Thyroid gland (tissue), 4 donors: ENCODE results near the gene SAMD14. TPM values are rescaled to one million over a fixed set of nuclear protein-coding genes. Genes with fewer than 3 reads are reported as not detected.

ENCODE experiments used
- DNase-seq, 2 donors: peaks; one replicate each; pipeline ENCODE4 v3.0.0-alpha.2; 2019
- H3K27ac ChIP-seq, 3 donors: fragments of 200-600 bp; sonication (generic); 1 replicate in 2 of 3; 2 replicates in 1 of 3; pipeline ENCODE4 v1.5.1; 2016 to 2019; ENCODE audit warnings: mild to moderate bottlenecking in 1 of 3, moderate library complexity in 1 of 3
- H3K27me3 ChIP-seq: fragments of 200-600 bp; sonication (generic); one replicate; pipeline ENCODE4 v1.5.1; 2019
- H3K36me3 ChIP-seq, 2 donors: fragments of 200-600 bp; sonication (generic); one replicate each; pipeline ENCODE4 v1.5.1; 2016 to 2019
- H3K4me1 ChIP-seq, 2 donors: fragments of 200-600 bp; sonication (generic); one replicate each; pipeline ENCODE4 v1.5.1; 2017 to 2019
- H3K4me3 ChIP-seq, 3 donors: fragments of 200-600 bp; sonication (generic); replicated peaks in 1 of 3; 1 replicate in 2 of 3; 2 replicates in 1 of 3; pipeline ENCODE4 v1.5.1; 2016; ENCODE audit warnings: mild to moderate bottlenecking in 1 of 3
- H3K9me3 ChIP-seq: fragments of 200-600 bp; sonication (generic); one replicate; pipeline ENCODE4 v1.5.1; 2017
- CTCF ChIP-seq, 6 experiments: fragments of 200-600 bp in 3 of 6; fragments of 450-650 bp in 3 of 6; sonication (generic) in 3 of 6; IDR thresholded peaks; one replicate each; pipeline ENCODE4 v1.5.1; 2016 to 2019; ENCODE audit warnings: antibody characterized with exemption in 6 of 6, mild to moderate bottlenecking in 2 of 6, inconsistent platforms in 1 of 6, moderate library complexity in 1 of 6
- POLR2A ChIP-seq, 2 donors: fragments of 450-650 bp; IDR thresholded peaks; one replicate each; pipeline ENCODE4 v1.6.1; 2017; ENCODE audit warnings: antibody characterized with exemption in 2 of 2, mild to moderate bottlenecking in 2 of 2, moderate library complexity in 1 of 2
- WGBS, 2 donors: methylation state at CpG; one replicate each; pipeline ENCODE4 v1.1.5; 2017; 5-methylcytosine and 5-hydroxymethylcytosine counted together
- intact Hi-C: fragments of 100-400 bp; cut with DNase I; formaldehyde crosslinking; loops from one replicate; pipeline ENCODE4 v1.15.1; 2023
- total RNA-seq, 4 donors: library from RNA; depleted of rRNA; stranded (reverse); fragments of >200 nt; gene quantifications; one replicate each; pipeline ENCODE4 v1.2.3, GENCODE V29; 2016

SAMD14 gene
- total RNA-seq, 4 donors from 2014 or later = 0.24 to 0.81 (median 0.58) TPM

- intact Hi-C loops = no loop called here
- H3K27ac ChIP-seq = no peak overlapping the region
- DNase-seq = no peak
- peaks cover 0 to 12% of the 10 kb centered on the region in 2 donors for H3K4me1 ChIP-seq
- H3K4me3 ChIP-seq = no peak overlapping the region
- 94 to 96% methylated on average over 9 to 11 of the region's 11 CpGs for WGBS, 2 donors
- TF ChIP-seq CTCF (IDR thresholded peaks at IDR 0.05) = no peak
- no peak for TF ChIP-seq POLR2A (IDR thresholded peaks at IDR 0.05)
- peaks cover 46 to 50% of the 10 kb centered on the region in 2 donors for H3K36me3 ChIP-seq
- no peaks in the 10 kb centered on the region for H3K27me3 ChIP-seq
- H3K9me3 ChIP-seq = no peaks in the 10 kb centered on the region
These were observed 6.2 kb upstream of the SAMD14 start for GRCh38 chr17:50136096-50136687.

GRCh38 chr17:50135316-50136095 is 5.5 kb upstream of the SAMD14 start:
- H3K27me3 ChIP-seq = no peaks in the 10 kb centered on the region
- H3K9me3 ChIP-seq = no peaks in the 10 kb centered on the region
- DNase-seq = no peak
- no peak overlapping the region for H3K4me3 ChIP-seq
- peaks cover 0 to 11% of the 10 kb centered on the region in 2 donors for H3K4me1 ChIP-seq
- no peak for TF ChIP-seq POLR2A (IDR thresholded peaks at IDR 0.05)
- TF ChIP-seq CTCF (IDR thresholded peaks at IDR 0.05) = no peak
- H3K36me3 ChIP-seq = peaks cover 39 to 43% of the 10 kb centered on the region in 2 donors
- intact Hi-C loops = no loop called here
- 92 to 96% methylated on average over 15 of the region's 16 CpGs for WGBS, 2 donors
- no peak overlapping the region for H3K27ac ChIP-seq

DNA sequence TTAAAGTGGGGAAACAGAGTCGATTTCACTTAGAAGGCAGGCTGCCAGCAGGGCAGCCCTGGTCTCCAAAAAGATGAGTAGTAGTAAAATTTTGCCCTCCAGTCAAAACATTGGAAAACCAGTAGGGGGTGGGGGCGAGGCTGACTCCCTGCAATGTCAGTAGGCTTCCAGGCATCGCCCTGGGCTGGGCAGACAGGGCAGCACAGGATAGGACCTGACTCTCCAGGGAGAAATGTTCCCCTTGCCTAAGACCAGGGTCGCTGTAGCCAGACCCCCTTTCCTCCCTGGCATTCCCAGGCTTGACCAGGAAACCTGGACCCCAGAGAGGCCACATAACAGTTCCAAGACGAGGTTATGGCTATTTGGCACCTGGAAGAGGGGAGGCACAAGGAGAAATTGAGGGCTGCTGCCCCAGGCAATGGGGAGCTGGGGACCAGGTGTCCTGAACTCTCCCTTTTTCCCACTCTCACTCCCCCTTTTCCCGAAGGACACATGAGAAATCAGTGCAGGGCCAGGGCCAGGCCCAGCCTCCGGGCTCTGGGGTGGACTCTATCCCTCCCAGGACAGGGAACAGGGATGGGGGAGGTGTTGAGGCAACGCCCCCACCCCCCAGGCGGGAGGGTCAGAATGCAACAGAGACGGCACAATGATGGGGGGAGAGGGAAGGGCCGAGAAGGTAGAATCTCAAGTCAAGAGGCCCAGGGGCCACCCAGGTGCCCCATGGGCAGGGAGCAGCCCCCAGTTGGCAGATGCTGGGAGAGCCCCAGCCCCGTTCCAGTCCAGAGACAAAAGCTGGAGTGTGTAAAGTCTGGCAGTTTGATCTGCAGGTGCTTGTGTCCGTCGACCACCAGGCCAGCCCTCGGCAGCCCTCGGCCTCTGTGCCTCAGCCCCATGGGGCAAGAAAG is 4.5 kb upstream of the SAMD14 start:
- Histone ChIP-seq H3K4me1 (peaks cover 6 to 20% of the 10 kb centered on the region in 2 donors), H3K36me3 (peaks cover 32 to 39% of the 10 kb centered on the region in 2 donors), H3K27me3 (no peaks in the 10 kb centered on the region), H3K9me3 (no peaks in the 10 kb centered on the region), H3K27ac (no peak overlapping the region), H3K4me3 (no peak overlapping the region)
- 79 to 83% methylated on average over 11 to 15 of the region's 16 CpGs for WGBS, 2 donors
- intact Hi-C loops = no loop called here
- TF ChIP-seq CTCF (IDR thresholded peaks at IDR 0.05) (no peak), POLR2A (IDR thresholded peaks at IDR 0.05) (no peak)
- no peak for DNase-seq

DNA sequence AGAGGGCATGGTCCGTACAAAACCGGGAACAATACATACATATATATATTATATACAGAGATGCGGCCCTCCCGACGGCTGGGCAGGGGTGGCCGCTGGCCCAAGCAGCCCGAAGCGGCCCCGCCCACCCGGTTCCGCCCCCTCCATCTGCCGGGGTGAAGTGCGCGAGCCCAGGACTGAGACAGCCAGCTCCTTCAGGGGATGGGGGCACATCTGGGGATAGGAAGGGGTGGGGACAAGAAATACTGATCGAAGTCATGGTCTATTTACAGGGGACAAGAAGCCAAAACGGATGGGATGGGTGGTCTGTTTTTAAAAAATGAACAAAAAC is 3.8 kb upstream of the SAMD14 start:
- Histone ChIP-seq H3K4me1 (peaks cover 12 to 24% of the 10 kb centered on the region in 2 donors), H3K4me3 (no peak overlapping the region), H3K27ac (no peak overlapping the region), H3K36me3 (peaks cover 24 to 32% of the 10 kb centered on the region in 2 donors), H3K27me3 (peaks cover 5% of the 10 kb centered on the region), H3K9me3 (no peaks in the 10 kb centered on the region)
- WGBS, 2 donors = 47 to 58% methylated on average over 16 of the region's 16 CpGs
- intact Hi-C loops = no loop called here
- TF ChIP-seq CTCF (IDR thresholded peaks at IDR 0.05) (no peak), POLR2A (IDR thresholded peaks at IDR 0.05) (no peak)
- no peak for DNase-seq
